Muscle of leg (tissue), 11 donors: Measurements from ENCODE around the gene NFU1. TPM values are rescaled to one million over a fixed set of nuclear protein-coding genes. Genes with fewer than 3 reads are reported as not detected.
A peak's percentile ranks its signal among the peaks of the same experiment; 100 is the strongest.

Experiments used
- DNase-seq: peaks from one replicate; pipeline ENCODE4 v3.0.0; 2013
- H3K27ac ChIP-seq: one replicate; pipeline ENCODE4 v1.5.1; 2013; ENCODE audit warnings: mild to moderate bottlenecking, low read length, control low read depth
- H3K27me3 ChIP-seq: one replicate; pipeline ENCODE4 v1.6.1; 2013; ENCODE audit warnings: low read length; ENCODE audit not compliant: control insufficient read depth, insufficient read depth
- H3K36me3 ChIP-seq: one replicate; pipeline ENCODE4 v1.6.1; 2013; ENCODE audit warnings: low read length; ENCODE audit not compliant: control insufficient read depth, insufficient read depth
- H3K4me1 ChIP-seq: one replicate; pipeline ENCODE4 v1.6.1; 2013; ENCODE audit warnings: low read length; ENCODE audit not compliant: control insufficient read depth, insufficient read depth
- H3K4me3 ChIP-seq: one replicate; pipeline ENCODE4 v1.5.1; 2013; ENCODE audit warnings: low read length, control low read depth
- H3K9me3 ChIP-seq: replicated peaks from 2 replicates; pipeline ENCODE4 v1.6.1; 2013; ENCODE audit warnings: low read depth, low read length; ENCODE audit not compliant: control insufficient read depth
- WGBS: methylation state at CpG from one replicate; pipeline ENCODE4 v1.1.5; 2013; ENCODE audit warnings: missing lambda C conversion rate; ENCODE audit not compliant: insufficient coverage; 5-methylcytosine and 5-hydroxymethylcytosine counted together
- polyA plus RNA-seq, 8 donors: library from polyadenylated mRNA; unstranded; fragments of 120-200 nt; gene quantifications; one replicate each; pipeline versions ENCODE4 v1.2.1 to v1.2.3, GENCODE V29; 2013; ENCODE audit warnings: inconsistent platforms in 1 of 8, low replicate concordance in 1 of 8; ENCODE audit not compliant: insufficient read length in 8 of 8, insufficient read depth in 1 of 8
- total RNA-seq: library from RNA; stranded (reverse); fragments of 120-200 nt; gene quantifications from one replicate; pipeline ENCODE4 v1.2.4, GENCODE V29; 2013

The NFU1 gene
- total and polyA plus RNA-seq, 9 donors: 45.8 to 60.0 (median 49.2) TPM

DNA sequence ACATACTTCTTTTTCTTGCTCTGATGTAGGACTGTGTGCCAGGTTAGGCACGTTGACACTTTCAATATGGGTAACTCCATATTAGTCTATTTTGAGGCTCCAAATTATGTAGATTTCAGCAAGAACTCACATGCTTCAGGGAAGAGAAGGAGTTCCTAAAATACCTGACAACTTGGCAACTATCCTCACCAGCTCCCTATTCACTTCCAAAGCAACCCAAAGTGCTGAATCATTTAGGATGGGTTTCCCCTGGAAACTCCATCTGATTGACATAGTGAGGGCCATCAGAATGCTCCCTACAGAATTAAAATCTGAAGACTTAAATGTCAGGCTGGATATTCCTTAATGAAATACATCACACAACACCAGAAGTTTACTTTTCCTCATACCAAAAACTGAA lies 32.5 kb upstream of the NFU1 start:
- no peaks in the 10 kb centered on the region for H3K27me3 ChIP-seq
- WGBS: no CpG with 5 or more reads among the region's 1 CpG
- DNase-seq: no peak
- peaks cover 10% of the 10 kb centered on the region for H3K36me3 ChIP-seq
- no peaks in the 10 kb centered on the region for H3K9me3 ChIP-seq
- peaks cover 14% of the 10 kb centered on the region for H3K4me1 ChIP-seq
- H3K4me3 ChIP-seq: no peak overlapping the region
- no peak overlapping the region for H3K27ac ChIP-seq

DNA sequence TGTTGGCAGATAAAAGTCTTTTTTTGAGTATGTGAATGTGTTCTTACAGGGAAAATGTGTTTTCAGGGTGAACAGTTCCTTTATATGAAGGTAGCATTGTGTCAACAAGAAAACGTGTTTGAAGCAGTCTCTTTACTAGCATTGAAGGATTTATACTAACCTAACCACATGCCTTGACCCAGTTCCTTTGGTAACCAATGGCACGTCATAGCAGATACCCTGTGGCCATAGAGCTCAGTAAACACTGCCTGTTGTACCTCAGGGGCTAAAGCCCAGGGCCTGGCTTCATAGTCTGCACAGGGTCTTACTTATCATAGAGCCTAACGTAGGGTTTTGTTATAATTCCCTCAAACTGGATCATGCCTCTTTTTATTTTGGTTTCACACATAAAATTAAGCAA lies 32.1 kb upstream of the NFU1 start:
- peaks cover 16% of the 10 kb centered on the region for H3K4me1 ChIP-seq
- H3K36me3 ChIP-seq: peaks cover 10% of the 10 kb centered on the region
- no peaks in the 10 kb centered on the region for H3K27me3 ChIP-seq
- no peak overlapping the region for H3K4me3 ChIP-seq
- DNase-seq: no peak
- 100% methylated on average over 1 of the region's 3 CpGs for WGBS
- H3K9me3 ChIP-seq: no peaks in the 10 kb centered on the region
- no peak overlapping the region for H3K27ac ChIP-seq

DNA sequence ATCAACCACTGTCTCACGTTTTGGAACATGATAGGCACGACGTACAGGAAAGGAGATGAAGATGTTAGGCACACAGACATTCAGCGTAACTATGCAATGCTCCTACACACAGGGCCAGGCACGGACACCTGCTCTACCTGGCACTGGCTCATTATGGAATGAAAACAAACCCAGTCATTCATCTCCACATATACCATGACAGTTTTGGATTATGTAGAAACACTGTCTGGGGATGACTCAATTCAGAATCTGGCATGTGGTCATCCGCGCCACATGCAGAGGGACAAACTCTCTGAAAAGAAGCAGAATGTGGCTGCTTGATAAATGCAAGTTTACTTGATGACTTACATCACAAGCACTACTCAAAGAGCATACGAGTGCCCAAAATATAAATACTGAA lies 29.5 kb upstream of the NFU1 start:
- Histone ChIP-seq H3K4me1 (peaks cover 16% of the 10 kb centered on the region), H3K36me3 (peaks cover 8% of the 10 kb centered on the region), H3K27ac (no peak overlapping the region), H3K27me3 (no peaks in the 10 kb centered on the region), H3K4me3 (no peak overlapping the region), H3K9me3 (no peaks in the 10 kb centered on the region)
- no peak for DNase-seq
- WGBS: no CpG with 5 or more reads among the region's 8 CpGs

DNA sequence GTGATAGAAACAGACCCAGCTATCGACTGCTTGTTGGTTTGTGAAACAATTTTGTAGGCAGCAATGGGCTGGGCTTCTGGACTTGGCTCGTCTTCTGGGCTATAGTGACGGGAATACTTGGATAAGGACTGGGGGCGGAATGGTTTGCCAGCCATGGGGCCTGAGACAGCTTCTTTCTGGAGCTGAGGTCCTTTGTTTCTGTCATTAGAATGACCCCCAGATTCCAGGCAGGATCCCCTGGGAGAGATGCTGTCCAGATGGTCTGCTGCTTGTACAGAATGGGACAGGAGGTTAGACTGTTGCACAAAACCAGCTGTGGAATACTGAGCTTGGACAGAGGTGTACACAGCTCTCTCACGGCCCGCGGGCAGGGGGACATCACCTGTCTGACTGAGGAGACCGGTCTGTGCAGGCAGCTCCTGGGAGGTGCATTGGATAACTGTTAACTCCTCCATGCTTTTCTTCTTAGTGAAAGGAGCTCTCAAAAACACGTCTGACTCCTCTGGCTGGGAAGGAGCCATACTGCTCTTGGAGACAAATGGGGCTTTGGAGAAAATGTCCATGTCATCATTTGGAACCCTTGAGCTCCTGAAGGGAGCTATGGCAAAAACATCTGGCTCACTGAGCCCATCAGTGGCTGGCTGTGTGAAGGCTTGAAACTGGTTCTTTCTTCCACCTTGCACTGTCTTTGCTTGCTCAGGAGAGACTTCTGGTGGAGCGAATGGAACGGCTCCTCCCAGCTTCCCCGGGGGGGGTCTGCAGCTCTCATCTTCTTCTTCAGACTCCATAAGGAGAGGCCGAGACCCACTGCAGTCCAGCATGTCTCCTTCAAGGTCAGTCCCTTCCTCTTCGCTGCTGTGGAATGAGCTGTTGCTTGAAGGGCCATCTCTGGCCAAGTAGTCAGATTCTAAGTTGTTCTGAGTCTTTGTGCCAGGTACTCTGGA lies 28.6 kb upstream of the NFU1 start:
- 47% methylated on average over 11 of the region's 14 CpGs for WGBS
- Histone ChIP-seq H3K9me3 (no peaks in the 10 kb centered on the region), H3K4me3 (no peak overlapping the region), H3K36me3 (peaks cover 8% of the 10 kb centered on the region), H3K27ac (peak overlapping the region; percentile 72), H3K4me1 (peaks cover 16% of the 10 kb centered on the region), H3K27me3 (no peaks in the 10 kb centered on the region)
- peak; percentile 82 for DNase-seq

DNA sequence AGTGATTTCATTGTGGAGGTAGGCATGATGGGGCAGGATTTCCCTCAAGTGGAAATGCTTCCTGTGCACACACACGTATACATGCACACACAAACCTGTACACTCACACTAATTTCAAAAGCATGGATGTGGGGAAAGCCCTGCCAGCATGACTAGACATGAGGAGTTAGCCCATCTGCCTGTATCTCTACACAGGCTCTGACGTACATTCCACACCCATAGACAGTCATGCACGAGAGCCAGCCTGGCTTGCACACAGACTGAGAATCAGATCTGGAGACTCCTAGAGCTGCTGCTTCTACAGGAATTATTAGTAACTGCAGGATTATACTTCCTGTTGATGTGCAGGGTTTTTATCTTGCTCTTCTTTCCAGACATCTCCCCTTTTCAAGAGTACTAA lies 27.3 kb upstream of the NFU1 start:
- no peaks in the 10 kb centered on the region for H3K27me3 ChIP-seq
- H3K36me3 ChIP-seq: peaks cover 8% of the 10 kb centered on the region
- peak; percentile 65 for DNase-seq
- H3K4me1 ChIP-seq: peaks cover 16% of the 10 kb centered on the region
- H3K4me3 ChIP-seq: no peak overlapping the region
- H3K27ac ChIP-seq: peak overlapping the region; percentile 48
- no peaks in the 10 kb centered on the region for H3K9me3 ChIP-seq
- no CpG with 5 or more reads among the region's 3 CpGs for WGBS

DNA sequence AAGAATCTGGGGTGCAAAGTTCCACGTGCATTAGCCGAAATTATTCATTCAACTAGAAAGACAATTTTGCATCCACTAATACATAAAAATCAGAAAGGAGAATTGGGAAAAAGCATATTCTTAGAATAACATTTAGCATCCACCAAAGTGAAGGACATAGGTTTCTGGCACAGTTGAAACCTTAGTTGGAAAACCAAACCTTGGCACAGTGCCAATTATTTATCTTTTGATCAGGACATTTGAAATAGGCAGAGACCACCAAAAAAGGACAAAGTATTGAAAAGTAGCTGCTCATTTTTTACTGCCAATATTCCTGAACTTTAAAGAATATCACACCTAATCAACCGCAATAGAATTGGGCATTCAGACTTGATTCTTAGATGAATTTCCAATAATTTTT lies 25.5 kb upstream of the NFU1 start:
- Histone ChIP-seq H3K27ac (no peak overlapping the region), H3K4me1 (peaks cover 16% of the 10 kb centered on the region), H3K27me3 (no peaks in the 10 kb centered on the region), H3K4me3 (no peak overlapping the region), H3K9me3 (no peaks in the 10 kb centered on the region), H3K36me3 (peaks cover 8% of the 10 kb centered on the region)
- DNase-seq: no peak
- no CpG with 5 or more reads among the region's 3 CpGs for WGBS

DNA sequence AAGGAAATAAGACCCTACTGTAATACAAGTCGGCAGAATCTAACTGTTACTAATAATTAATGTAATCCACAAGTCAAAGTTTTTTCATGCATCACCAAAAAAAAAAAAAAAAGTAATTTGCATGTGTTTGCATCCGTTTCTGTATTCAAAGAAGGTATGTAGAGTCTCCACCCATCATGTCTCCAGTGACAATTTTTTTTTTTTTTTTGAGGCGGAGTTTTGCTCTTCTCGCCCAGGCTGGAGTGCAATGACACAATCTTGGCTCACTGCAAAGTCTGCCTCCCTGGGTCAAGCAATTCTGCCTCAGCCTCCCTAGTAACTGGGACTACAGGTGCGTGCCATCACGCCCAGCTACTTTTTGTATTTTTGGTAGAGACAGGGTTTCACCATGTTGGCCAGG lies 24.2 kb upstream of the NFU1 start:
- Histone ChIP-seq H3K27ac (no peak overlapping the region), H3K4me1 (peaks cover 13% of the 10 kb centered on the region), H3K27me3 (no peaks in the 10 kb centered on the region), H3K36me3 (peaks cover 8% of the 10 kb centered on the region), H3K9me3 (no peaks in the 10 kb centered on the region), H3K4me3 (no peak overlapping the region)
- no CpG with 5 or more reads among the region's 6 CpGs for WGBS
- DNase-seq: no peak

DNA sequence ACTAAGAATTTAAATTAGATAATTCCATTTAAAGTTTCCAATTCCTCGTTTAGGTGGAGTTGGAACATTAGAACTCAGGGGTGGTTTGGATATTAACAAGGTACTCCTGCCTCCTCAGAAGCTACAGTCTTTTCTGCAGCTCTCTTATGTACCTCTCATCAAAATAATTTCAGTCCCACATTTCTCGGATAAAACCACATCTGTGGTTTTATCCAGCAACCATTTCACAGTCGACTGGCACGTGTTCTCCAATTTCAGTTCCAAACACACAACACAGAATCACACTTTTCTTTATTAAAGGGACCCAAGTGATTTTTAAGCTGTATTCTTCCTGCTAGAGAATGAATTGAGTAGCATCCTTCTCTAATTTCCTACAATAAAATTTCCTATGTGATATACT lies 22.7 kb upstream of the NFU1 start:
- no CpG with 5 or more reads among the region's 4 CpGs for WGBS
- H3K27ac ChIP-seq: no peak overlapping the region

DNA sequence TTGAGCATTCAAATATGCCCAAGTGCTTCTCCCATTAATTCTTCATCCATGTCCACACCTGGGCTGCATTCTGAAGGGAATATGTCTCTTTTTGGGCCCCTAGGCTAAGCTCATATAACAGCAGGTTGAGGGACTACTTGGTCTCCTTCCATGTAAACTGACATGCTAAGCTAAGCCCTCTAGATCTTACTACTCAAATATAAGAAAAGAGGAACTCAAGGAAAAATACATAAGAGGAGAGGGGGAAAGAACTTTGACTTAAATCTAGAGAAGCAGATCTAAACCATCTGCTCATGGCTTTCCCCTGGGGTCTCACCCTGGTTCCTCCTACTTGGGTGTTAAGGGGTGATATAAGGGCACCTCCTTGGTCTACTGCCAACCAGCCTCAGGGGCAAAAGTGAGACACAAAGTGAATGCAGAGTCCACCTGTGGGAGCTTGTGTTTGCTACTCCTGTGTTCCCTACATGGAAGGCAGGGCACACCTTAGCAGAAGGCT lies 19.8 kb upstream of the NFU1 start:
- Histone ChIP-seq H3K36me3 (no peaks in the 10 kb centered on the region), H3K27me3 (no peaks in the 10 kb centered on the region), H3K4me3 (no peak overlapping the region), H3K4me1 (no peaks in the 10 kb centered on the region), H3K27ac (no peak overlapping the region), H3K9me3 (no peaks in the 10 kb centered on the region)
- no peak for DNase-seq

More for the DNA sequence above, 22.7 kb upstream of the NFU1 start:
- Histone ChIP-seq H3K4me3 (no peak overlapping the region), H3K36me3 (no peaks in the 10 kb centered on the region), H3K9me3 (no peaks in the 10 kb centered on the region), H3K27me3 (no peaks in the 10 kb centered on the region), H3K4me1 (peaks cover 2% of the 10 kb centered on the region)
- no peak for DNase-seq

DNA sequence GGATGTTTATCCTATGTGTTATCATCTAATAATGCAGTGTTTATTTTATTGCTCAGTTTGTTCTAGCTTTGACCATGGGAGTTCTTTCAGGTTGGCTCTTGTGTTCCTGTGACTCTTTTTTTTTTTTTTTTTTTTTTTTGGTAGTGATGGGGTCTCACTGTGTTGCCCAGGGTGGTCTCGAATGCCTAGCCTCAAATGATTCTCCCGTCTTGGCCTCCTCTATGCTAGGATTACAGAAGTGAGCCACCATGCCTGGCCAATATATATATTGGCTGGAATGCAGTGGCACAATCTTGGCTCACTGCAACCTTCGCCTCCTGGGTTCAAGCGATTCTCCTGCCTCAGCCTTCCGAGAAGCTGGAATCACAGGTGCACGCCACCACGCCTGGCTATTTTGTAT lies 18.9 kb upstream of the NFU1 start:
- Histone ChIP-seq H3K36me3 (no peaks in the 10 kb centered on the region), H3K9me3 (no peaks in the 10 kb centered on the region), H3K4me1 (no peaks in the 10 kb centered on the region), H3K27me3 (no peaks in the 10 kb centered on the region), H3K4me3 (no peak overlapping the region), H3K27ac (no peak overlapping the region)
- DNase-seq: no peak
- 96% methylated on average over 5 of the region's 7 CpGs for WGBS
